GM12801 (cell line): ENCODE results near the gene CHPF2.

Experiments
- CTCF ChIP-seq: IDR thresholded peaks from one replicate; pipeline ENCODE4 v1.5.1; 2011; ENCODE audit warnings: control low read depth; ENCODE audit not compliant: insufficient read length; ENCODE audit errors: extremely low read depth

Gene CHPF2

GRCh38 chr7:151213826-151214225, 18.5 kb upstream of the CHPF2 start:
- TF ChIP-seq CTCF = no peak

- no peak for TF ChIP-seq CTCF
These were observed 16.9 kb upstream of the CHPF2 start for GRCh38 chr7:151215396-151215795.

DNA sequence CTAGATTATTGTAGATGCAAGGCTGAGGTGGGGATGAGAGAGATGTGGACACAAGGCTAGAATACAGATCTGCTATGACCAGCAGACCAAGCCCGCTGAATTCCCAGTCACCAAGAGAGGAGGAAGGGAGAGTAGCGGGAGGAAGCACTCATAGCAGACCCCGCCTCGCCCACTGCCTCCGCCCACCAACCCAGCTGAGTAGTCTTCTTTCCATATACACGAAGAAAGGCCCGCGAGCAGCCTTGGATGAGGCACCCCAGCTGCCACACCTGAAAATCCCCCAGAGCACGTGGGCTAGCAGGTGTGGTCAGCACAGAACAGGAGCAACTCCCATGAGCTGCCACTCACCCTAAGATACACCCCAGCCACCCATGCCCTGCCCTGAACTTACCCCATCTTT, 14.1 kb upstream of the CHPF2 start:
- TF ChIP-seq CTCF = no peak

- TF ChIP-seq CTCF = no peak
These were observed 8.6 kb upstream of the CHPF2 start for GRCh38 chr7:151223728-151224127.

DNA sequence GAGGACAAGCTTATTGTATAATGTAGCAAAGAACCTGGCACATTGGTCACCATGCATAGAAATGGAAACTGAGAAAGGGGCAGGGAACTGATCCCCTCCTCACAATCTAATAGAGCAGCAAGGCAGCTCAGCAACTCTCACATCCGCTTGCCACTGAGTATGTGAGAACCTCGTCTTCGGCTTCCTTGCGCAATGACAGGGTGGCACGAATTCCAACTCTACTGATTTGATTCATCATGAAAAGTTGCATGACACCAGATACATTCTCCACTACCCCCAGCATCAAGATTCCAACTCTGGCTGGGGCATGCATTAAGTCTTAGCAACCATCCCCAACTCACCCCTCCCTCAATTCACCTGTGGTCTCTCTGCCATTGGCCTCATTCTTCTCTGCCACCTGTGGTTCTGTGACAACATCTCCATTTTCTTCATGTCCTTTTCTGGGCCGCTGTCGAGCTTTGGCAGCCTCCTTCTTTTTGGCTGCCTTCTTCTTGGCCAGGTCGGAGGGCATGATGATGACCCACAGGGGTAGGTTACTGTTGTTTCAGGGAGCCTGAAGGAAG, 6.3 kb upstream of the CHPF2 start:
- TF ChIP-seq CTCF = no peak

DNA sequence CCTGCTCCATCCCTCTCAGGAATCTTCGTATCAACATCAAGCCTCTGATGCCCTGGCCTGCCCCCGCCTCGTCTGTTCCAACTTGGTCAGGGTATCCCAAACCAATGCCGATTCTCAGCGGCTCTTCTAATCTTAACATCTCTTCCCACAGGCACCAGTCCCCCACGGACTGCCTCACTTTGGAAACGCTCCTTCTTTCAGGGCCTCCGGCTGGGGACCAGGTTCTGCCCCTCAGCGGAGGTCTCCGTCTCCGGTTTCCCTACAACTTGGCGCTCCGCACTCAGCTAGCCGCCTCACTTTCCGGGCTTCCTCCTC, 5.8 kb upstream of the CHPF2 start:
- TF ChIP-seq CTCF = no peak

GRCh38 chr7:151226875-151227782, 5.2 kb upstream of the CHPF2 start, which contains the start of gene ABCF2:
TSS of gene ABCF2 (minus strand) at chr7:151227205. CDS start at chr7:151226458, 747 bp downstream.
- TF ChIP-seq CTCF = no peak
